IMR-90 (cell line): ENCODE results near the gene RNU5D-1.

Experiments used
- BHLHE40 ChIP-seq: fragments of 150-350 bp; IDR thresholded peaks from 2 replicates; pipeline ENCODE4 v1.6.1; 2016; ENCODE audit warnings: mild to moderate bottlenecking, low read depth, low read length
- CEBPB ChIP-seq: IDR thresholded peaks from 2 replicates; pipeline ENCODE4 v1.6.1; 2012; ENCODE audit warnings: low read depth, low read length, improper control_type of control experiment
- ELK1 ChIP-seq: fragments of 150-350 bp; IDR thresholded peaks from 2 replicates; pipeline ENCODE4 v1.6.1; 2016; ENCODE audit warnings: low read depth, mild to moderate bottlenecking, low read length, moderate library complexity, borderline replicate concordance
- MAFK ChIP-seq: IDR thresholded peaks from 2 replicates; pipeline ENCODE4 v1.6.1; 2012; ENCODE audit warnings: low read depth, low read length, improper control_type of control experiment
- MAZ ChIP-seq: IDR thresholded peaks from 2 replicates; pipeline ENCODE4 v1.6.1; 2012; ENCODE audit warnings: low read depth, mild to moderate bottlenecking, low read length, improper control_type of control experiment, moderate library complexity, borderline replicate concordance
- MXI1 ChIP-seq: IDR thresholded peaks from 2 replicates; pipeline ENCODE4 v1.6.1; 2012; ENCODE audit warnings: low read depth, mild to moderate bottlenecking, low read length, moderate library complexity, borderline replicate concordance
- POLR2A ChIP-seq: IDR thresholded peaks from 2 replicates; pipeline ENCODE4 v1.6.1; 2012; ENCODE audit warnings: mild to moderate bottlenecking, low read depth, low read length
- RAD21 ChIP-seq: IDR thresholded peaks from 2 replicates; pipeline ENCODE4 v1.6.1; 2012; ENCODE audit warnings: low read length, improper control_type of control experiment
- RCOR1 ChIP-seq: IDR thresholded peaks from 2 replicates; pipeline ENCODE4 v1.6.1; 2012; ENCODE audit warnings: mild to moderate bottlenecking, low read length, improper control_type of control experiment; ENCODE audit not compliant: insufficient replicate concordance
- RFX5 ChIP-seq: IDR thresholded peaks from 2 replicates; pipeline ENCODE4 v1.8.0; 2012; ENCODE audit warnings: low read depth, mild to moderate bottlenecking, low read length, moderate library complexity
- SMC3 ChIP-seq: fragments of 150-350 bp; IDR thresholded peaks from 2 replicates; pipeline ENCODE4 v1.6.1; 2016; ENCODE audit warnings: low read depth, mild to moderate bottlenecking, antibody characterized with exemption, low read length, moderate library complexity
- USF2 ChIP-seq: fragments of 150-350 bp; IDR thresholded peaks from 2 replicates; pipeline ENCODE4 v1.6.1; 2017; ENCODE audit warnings: mild to moderate bottlenecking, antibody characterized with exemption, low read length, low read depth
- TF ChIP-seq, protein P1 (sequence below): conservative IDR thresholded peaks from 2 replicates; pipeline ENCODE4 v1.5.1; 2012; ENCODE audit warnings: mild to moderate bottlenecking, low read depth, low read length, improper control_type of control experiment

DNA sequence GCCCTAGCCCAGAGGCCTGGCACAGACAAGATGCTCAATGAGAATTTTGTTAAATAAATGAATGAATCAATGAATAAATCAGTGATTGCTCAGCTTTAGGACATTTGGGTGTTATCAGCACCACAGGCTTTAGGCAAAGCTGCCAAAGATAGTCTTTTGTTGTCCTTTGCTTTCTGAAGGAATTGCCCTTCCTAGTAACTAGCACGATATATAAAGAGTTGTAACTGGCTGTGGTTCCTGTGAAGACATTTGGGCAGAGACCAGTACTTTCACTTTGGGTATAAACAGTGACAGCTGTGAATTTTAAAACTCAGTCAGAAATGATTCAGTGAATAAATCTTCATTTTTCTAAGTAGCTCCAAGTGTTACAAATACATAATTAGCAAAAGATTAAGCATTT, 13.3 kb downstream of the RNU5D-1 start:
- TF ChIP-seq, protein P1, sequence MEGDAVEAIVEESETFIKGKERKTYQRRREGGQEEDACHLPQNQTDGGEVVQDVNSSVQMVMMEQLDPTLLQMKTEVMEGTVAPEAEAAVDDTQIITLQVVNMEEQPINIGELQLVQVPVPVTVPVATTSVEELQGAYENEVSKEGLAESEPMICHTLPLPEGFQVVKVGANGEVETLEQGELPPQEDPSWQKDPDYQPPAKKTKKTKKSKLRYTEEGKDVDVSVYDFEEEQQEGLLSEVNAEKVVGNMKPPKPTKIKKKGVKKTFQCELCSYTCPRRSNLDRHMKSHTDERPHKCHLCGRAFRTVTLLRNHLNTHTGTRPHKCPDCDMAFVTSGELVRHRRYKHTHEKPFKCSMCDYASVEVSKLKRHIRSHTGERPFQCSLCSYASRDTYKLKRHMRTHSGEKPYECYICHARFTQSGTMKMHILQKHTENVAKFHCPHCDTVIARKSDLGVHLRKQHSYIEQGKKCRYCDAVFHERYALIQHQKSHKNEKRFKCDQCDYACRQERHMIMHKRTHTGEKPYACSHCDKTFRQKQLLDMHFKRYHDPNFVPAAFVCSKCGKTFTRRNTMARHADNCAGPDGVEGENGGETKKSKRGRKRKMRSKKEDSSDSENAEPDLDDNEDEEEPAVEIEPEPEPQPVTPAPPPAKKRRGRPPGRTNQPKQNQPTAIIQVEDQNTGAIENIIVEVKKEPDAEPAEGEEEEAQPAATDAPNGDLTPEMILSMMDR: no peak
- TF ChIP-seq MAFK (no peak), USF2 (no peak), BHLHE40 (no peak), CEBPB (no peak), RAD21 (no peak), MXI1 (no peak), POLR2A (no peak), RCOR1 (no peak), RFX5 (no peak), MAZ (no peak), ELK1 (no peak), SMC3 (no peak)
